ENCODE results near the gene ZNF234.
"Not testable (repeated sequence)": the region's sequence is repeated elsewhere in the genome, so short reads cannot be mapped to it uniquely, and the experiment has no call there.

ZNF234 gene

DNA sequence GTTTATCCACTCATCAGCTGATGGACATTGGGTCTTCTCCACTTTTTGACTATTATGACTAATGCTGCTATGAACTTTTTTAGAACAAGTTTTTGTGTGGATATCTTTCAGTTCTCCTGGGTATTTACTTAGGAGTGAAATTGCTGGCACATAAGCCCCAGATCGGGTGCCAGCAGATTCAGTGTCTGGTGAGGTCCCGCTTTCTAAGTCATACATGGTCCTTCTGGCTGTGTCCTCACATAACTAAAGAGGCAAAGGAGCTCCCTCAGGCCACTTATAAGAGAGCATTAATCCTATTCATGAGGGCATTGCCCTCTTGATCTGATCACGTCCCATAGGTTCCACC lies 22.9 kb downstream of the ZNF234 start:
- Histone ChIP-seq H3K36me3 (ENCODE audit: low read length) (peaks cover 2% of the 10 kb centered on the region; the same call in 1 of the 2 replicates), H3K9ac (ENCODE audit: low read length) (peak overlapping the region; percentile 66; the same call in 1 of the 2 replicates), H3K4me2 (ENCODE audit: low read depth, low read length, poor library complexity, severe bottlenecking) (peak overlapping the region; percentile 85), H3K27me3 (ENCODE audit: low read length) (no peaks in the 10 kb centered on the region), H3F3A (ENCODE audit: insufficient read depth) (no peaks in the 10 kb centered on the region), H4K20me1 (ENCODE audit: low read depth, low read length) (no peaks in the 10 kb centered on the region), H3K27ac (ENCODE audit: low read depth, low read length) (0 out of 2 replicates have a peak overlapping the region, but pooled peaks have one; percentile 31), H3K9me3 (ENCODE audit: insufficient read depth, low read length) (peaks cover 1% of the 10 kb centered on the region; the same call in 1 of the 2 replicates), H3K79me2 (ENCODE audit: insufficient read depth, low read length) (0 out of 2 replicates have a peak, but pooled peaks cover 3% of the 10 kb centered on the region), H3K9me2 (replicated peaks; ENCODE audit: insufficient read depth, low read length) (no peaks in the 10 kb centered on the region), H2AFZ (ENCODE audit: low read depth, low read length, severe bottlenecking) (peak overlapping the region; percentile 76), H3K4me3 (ENCODE audit: insufficient read depth, low read length, poor library complexity, severe bottlenecking) (peak overlapping the region; percentile 67)
- no peak for TF ChIP-seq EZH2phosphoT487 (conservative IDR thresholded peaks at IDR 0.05; ENCODE audit: low read length)
- TF ChIP-seq, protein P1, sequence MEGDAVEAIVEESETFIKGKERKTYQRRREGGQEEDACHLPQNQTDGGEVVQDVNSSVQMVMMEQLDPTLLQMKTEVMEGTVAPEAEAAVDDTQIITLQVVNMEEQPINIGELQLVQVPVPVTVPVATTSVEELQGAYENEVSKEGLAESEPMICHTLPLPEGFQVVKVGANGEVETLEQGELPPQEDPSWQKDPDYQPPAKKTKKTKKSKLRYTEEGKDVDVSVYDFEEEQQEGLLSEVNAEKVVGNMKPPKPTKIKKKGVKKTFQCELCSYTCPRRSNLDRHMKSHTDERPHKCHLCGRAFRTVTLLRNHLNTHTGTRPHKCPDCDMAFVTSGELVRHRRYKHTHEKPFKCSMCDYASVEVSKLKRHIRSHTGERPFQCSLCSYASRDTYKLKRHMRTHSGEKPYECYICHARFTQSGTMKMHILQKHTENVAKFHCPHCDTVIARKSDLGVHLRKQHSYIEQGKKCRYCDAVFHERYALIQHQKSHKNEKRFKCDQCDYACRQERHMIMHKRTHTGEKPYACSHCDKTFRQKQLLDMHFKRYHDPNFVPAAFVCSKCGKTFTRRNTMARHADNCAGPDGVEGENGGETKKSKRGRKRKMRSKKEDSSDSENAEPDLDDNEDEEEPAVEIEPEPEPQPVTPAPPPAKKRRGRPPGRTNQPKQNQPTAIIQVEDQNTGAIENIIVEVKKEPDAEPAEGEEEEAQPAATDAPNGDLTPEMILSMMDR (IDR thresholded peaks at IDR 0.05; ENCODE audit: insufficient read depth, low read length, poor library complexity, severe bottlenecking): no peak

- H3K4me3 ChIP-seq (ENCODE audit: insufficient read depth, low read length, poor library complexity, severe bottlenecking): peak within 1 kb of the TSS; percentile 67
- peak within 1 kb of the TSS; percentile 66 for H3K9ac ChIP-seq (ENCODE audit: low read length)
- peaks cover 2% of the 10 kb centered on the region; the same call in 1 of the 2 replicates for H3K36me3 ChIP-seq (ENCODE audit: low read length)
- TF ChIP-seq, protein P1 (IDR thresholded peaks at IDR 0.05; ENCODE audit: insufficient read depth, low read length, poor library complexity, severe bottlenecking): no peak
- no peak for TF ChIP-seq EZH2phosphoT487 (conservative IDR thresholded peaks at IDR 0.05; ENCODE audit: low read length)
- H3K9me2 ChIP-seq (replicated peaks; ENCODE audit: insufficient read depth, low read length): no peaks in the 10 kb centered on the region
- 0 out of 2 replicates have a peak, but pooled peaks cover 3% of the 10 kb centered on the region for H3K79me2 ChIP-seq (ENCODE audit: insufficient read depth, low read length)
- peak within 1 kb of the TSS; percentile 76 for H2AFZ ChIP-seq (ENCODE audit: low read depth, low read length, severe bottlenecking)
- H3K4me2 ChIP-seq (ENCODE audit: low read depth, low read length, poor library complexity, severe bottlenecking): peak within 1 kb of the TSS; percentile 85
- H3K9me3 ChIP-seq (ENCODE audit: insufficient read depth, low read length): no peaks in the 10 kb centered on the region
- H3K27me3 ChIP-seq (ENCODE audit: low read length): no peaks in the 10 kb centered on the region
- peak within 1 kb of the TSS; percentile 31 for H3K27ac ChIP-seq (ENCODE audit: low read depth, low read length)
- H3F3A ChIP-seq (ENCODE audit: insufficient read depth): no peaks in the 10 kb centered on the region
- no peaks in the 10 kb centered on the region for H4K20me1 ChIP-seq (ENCODE audit: low read depth, low read length)
Measured at GRCh38 chr19:44164673-44165512, 23.5 kb downstream of the ZNF234 start, which contains the start of gene ZNF226. TSS of gene ZNF226 (plus strand) at chr19:44165100. CDS start at chr19:44170081, 4,981 bp downstream.

DNA sequence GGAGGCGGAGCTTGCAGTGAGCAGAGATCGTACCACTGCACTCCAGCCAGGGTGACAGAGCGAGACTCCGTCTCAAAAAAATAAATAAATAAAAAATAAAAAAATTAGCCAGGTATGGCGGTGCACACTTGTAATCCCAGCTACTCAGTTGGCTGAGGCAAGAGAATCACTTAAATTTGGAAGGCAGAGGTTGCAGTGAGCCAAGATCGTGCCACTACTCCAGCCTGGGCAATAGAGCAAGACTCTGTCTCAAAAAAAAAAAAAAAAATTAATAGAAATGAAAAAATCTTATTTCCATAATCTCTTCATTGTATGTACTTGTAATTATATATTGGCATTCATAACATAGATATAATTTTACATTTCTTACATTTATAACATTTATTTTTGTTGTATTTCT lies 29.3 kb downstream of the ZNF234 start:
- not testable (repeated sequence) for H3K27ac ChIP-seq (ENCODE audit: low read depth, low read length); H3K4me2 ChIP-seq (ENCODE audit: low read depth, low read length, poor library complexity, severe bottlenecking); H3K9me3 ChIP-seq (ENCODE audit: insufficient read depth, low read length); H3F3A ChIP-seq (ENCODE audit: insufficient read depth); H4K20me1 ChIP-seq (ENCODE audit: low read depth, low read length); H3K4me3 ChIP-seq (ENCODE audit: insufficient read depth, low read length, poor library complexity, severe bottlenecking); H2AFZ ChIP-seq (ENCODE audit: low read depth, low read length, severe bottlenecking); H3K27me3 ChIP-seq (ENCODE audit: low read length); H3K79me2 ChIP-seq (ENCODE audit: insufficient read depth, low read length); H3K9ac ChIP-seq (ENCODE audit: low read length); H3K9me2 ChIP-seq (replicated peaks; ENCODE audit: insufficient read depth, low read length)
- H3K36me3 ChIP-seq (ENCODE audit: low read length): peaks cover 34% of the 10 kb centered on the region

GRCh38 chr19:44176590-44176989 lies 35.2 kb downstream of the ZNF234 start:
- Histone ChIP-seq H3K4me3 (ENCODE audit: insufficient read depth, low read length, poor library complexity, severe bottlenecking) (no peak overlapping the region), H3K36me3 (ENCODE audit: low read length) (peaks cover 43% of the 10 kb centered on the region), H3K4me2 (ENCODE audit: low read depth, low read length, poor library complexity, severe bottlenecking) (no peak overlapping the region), H3K9ac (ENCODE audit: low read length) (no peak overlapping the region), H3K79me2 (ENCODE audit: insufficient read depth, low read length) (no peaks in the 10 kb centered on the region), H3K9me3 (ENCODE audit: insufficient read depth, low read length) (no peaks in the 10 kb centered on the region), H4K20me1 (ENCODE audit: low read depth, low read length) (no peaks in the 10 kb centered on the region), H3K9me2 (replicated peaks; ENCODE audit: insufficient read depth, low read length) (no peaks in the 10 kb centered on the region), H2AFZ (ENCODE audit: low read depth, low read length, severe bottlenecking) (no peak overlapping the region), H3K27ac (ENCODE audit: low read depth, low read length) (no peak overlapping the region), H3F3A (ENCODE audit: insufficient read depth) (no peaks in the 10 kb centered on the region), H3K27me3 (ENCODE audit: low read length) (no peaks in the 10 kb centered on the region)
- TF ChIP-seq, protein P1 (IDR thresholded peaks at IDR 0.05; ENCODE audit: insufficient read depth, low read length, poor library complexity, severe bottlenecking): no peak
- no peak for TF ChIP-seq EZH2phosphoT487 (conservative IDR thresholded peaks at IDR 0.05; ENCODE audit: low read length)

All from SU-DHL-6 (cell line).